ENCODE results near the gene SPATS2L. TPM values are rescaled to one million over a fixed set of nuclear protein-coding genes. Genes with fewer than 3 reads are reported as not detected.

SPATS2L gene
- total RNA-seq, 1 donor from 2014 or later, result 97.8 TPM

DNA sequence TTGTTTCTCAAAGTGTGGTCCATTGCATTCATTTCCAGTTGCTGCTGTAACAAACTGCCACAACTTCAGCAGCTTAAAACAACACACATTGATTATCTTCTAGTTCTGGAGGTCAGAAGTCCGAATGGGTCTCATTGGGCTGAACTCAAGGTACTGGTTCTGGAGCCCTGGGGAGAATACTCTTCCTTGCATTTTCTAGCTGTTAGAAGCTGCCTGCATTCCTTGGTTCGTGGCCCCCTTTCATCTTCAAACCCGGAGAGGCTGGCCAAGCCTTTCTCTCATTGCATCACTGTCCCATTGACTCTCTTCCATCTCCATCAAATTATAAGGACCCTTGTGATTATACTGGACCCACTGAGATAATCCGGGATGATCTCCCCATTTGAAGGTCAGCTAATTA lies 98.1 kb downstream of the SPATS2L start:
- peak overlapping the region; percentile 80 for H3K27ac Mint-ChIP-seq
- no peak overlapping the region for H3K4me3 Mint-ChIP-seq

DNA sequence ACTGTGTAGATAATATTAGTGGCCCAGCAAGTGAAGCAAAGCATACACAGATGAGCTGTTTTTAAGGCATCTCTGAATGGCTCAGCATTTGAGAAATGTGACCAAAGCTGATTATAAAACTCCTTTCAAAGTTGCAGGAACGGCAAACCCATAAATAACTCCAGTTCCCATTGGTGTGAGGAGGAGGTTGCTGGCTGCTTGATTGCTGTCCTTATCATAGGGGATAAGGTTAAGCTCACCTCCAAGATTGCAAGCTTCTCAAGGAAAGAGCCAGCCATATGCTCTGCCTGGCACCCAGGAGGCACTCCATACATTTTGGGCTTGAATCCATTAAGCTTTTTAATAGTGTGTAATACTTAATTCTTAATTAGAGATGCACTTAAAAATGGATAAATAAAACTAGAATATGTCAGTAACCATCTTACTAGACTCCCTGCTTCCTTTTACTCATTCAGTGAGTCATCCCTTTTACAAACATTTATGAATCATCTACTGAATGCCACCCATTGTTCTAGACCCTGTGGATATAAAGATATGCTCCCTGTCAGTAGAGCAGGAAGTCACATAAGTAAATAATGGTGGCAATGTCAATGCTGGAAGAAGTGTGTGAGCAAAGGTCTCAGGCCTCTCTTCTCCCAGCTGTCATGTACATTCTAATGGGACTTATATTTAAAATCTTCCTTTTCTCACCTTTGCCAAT lies 99.3 kb downstream of the SPATS2L start:
- H3K36me3 Mint-ChIP-seq, result peaks cover 37% of the 10 kb centered on the region
- no peaks in the 10 kb centered on the region for H3K9me3 Mint-ChIP-seq
- H3K27ac Mint-ChIP-seq, result peak overlapping the region; percentile 80
- TF ChIP-seq, protein P1, sequence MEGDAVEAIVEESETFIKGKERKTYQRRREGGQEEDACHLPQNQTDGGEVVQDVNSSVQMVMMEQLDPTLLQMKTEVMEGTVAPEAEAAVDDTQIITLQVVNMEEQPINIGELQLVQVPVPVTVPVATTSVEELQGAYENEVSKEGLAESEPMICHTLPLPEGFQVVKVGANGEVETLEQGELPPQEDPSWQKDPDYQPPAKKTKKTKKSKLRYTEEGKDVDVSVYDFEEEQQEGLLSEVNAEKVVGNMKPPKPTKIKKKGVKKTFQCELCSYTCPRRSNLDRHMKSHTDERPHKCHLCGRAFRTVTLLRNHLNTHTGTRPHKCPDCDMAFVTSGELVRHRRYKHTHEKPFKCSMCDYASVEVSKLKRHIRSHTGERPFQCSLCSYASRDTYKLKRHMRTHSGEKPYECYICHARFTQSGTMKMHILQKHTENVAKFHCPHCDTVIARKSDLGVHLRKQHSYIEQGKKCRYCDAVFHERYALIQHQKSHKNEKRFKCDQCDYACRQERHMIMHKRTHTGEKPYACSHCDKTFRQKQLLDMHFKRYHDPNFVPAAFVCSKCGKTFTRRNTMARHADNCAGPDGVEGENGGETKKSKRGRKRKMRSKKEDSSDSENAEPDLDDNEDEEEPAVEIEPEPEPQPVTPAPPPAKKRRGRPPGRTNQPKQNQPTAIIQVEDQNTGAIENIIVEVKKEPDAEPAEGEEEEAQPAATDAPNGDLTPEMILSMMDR (conservative IDR thresholded peaks at IDR 0.05), result no peak
- no peak for DNase-seq (ENCODE audit: extremely low spot score, unreplicated experiment)
- peaks cover 47% of the 10 kb centered on the region for H3K4me1 Mint-ChIP-seq (ENCODE audit: unreplicated experiment)
- H3K4me3 Mint-ChIP-seq, result peak overlapping the region; percentile 52
- H3K27me3 Mint-ChIP-seq, result no peaks in the 10 kb centered on the region

More for the DNA sequence above, 98.1 kb downstream of the SPATS2L start:
- no peaks in the 10 kb centered on the region for H3K27me3 Mint-ChIP-seq
- no peaks in the 10 kb centered on the region for H3K9me3 Mint-ChIP-seq
- peaks cover 47% of the 10 kb centered on the region for H3K4me1 Mint-ChIP-seq (ENCODE audit: unreplicated experiment)
- DNase-seq (ENCODE audit: extremely low spot score, unreplicated experiment), result no peak
- peaks cover 37% of the 10 kb centered on the region for H3K36me3 Mint-ChIP-seq
- TF ChIP-seq, protein P1 (conservative IDR thresholded peaks at IDR 0.05), result no peak

DNA sequence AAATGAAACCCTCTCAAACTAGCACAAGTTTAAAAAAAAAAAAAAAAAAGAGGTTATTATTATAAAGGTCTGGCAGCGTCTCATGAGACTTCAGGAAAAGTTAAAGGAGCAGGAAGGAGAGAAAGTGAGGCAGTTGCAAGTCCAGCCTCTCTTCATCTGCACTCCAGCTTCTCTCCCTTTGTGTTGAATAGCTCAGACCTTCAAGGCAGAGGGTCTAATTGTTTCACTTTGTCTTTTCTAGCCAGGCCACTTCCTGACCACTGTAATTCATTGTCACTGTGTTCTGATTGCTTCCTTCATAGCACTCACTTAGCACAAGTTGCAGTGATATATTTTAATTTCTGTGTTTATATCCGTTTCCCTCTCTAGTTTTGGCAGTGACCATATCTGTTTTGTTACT lies 99.9 kb downstream of the SPATS2L start:
- no peaks in the 10 kb centered on the region for H3K27me3 Mint-ChIP-seq
- no peak for DNase-seq (ENCODE audit: extremely low spot score, unreplicated experiment)
- peaks cover 51% of the 10 kb centered on the region for H3K4me1 Mint-ChIP-seq (ENCODE audit: unreplicated experiment)
- H3K36me3 Mint-ChIP-seq, result peaks cover 37% of the 10 kb centered on the region
- peak overlapping the region; percentile 80 for H3K27ac Mint-ChIP-seq
- H3K4me3 Mint-ChIP-seq, result no peak overlapping the region
- TF ChIP-seq, protein P1 (conservative IDR thresholded peaks at IDR 0.05), result no peak
- no peaks in the 10 kb centered on the region for H3K9me3 Mint-ChIP-seq

DNA sequence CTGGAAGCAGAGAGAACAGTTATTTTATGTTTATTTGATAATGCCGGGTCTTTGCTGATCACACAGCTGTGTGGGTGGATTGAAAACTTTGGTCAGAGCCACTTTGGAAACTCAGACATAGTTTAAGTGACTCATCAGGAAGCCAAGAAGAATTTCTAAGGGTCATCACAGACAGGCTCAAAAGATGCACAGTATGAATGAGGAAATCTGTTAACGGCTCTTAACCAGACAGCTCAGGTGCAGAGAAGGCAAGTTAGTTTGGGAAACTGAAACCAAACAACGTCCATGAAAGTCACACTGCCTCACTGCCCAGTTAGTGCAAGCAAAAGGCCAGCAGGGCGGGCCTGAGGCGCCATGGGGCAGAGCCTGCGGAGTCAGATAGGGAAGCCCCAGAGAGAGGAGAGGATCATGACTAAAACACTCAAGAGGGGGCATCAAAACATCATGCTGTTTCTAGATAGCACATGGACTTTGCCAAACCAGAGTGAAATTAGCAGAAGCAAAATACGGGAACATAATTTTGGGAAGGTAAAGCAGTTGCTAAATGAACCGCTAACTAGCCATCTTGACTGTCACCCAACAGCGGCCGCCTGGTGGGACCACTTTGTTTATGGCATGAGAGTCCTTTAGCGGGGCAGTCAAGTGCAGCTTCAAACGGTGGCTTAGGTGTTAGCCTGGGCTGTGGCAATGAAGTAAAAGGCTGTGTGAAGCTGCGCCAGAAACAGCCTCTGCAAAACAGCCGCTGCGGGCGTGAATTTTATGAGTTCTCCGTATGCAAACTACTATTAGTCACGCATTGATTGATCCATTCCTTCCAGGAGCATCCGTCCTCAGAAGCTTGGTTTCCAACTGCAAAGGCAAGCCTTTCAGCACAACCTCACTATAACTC lies 102.2 kb downstream of the SPATS2L start:
- Mint-ChIP-seq H3K4me1 (ENCODE audit: unreplicated experiment) (peaks cover 50% of the 10 kb centered on the region), H3K27ac (peak overlapping the region; percentile 61)

DNA sequence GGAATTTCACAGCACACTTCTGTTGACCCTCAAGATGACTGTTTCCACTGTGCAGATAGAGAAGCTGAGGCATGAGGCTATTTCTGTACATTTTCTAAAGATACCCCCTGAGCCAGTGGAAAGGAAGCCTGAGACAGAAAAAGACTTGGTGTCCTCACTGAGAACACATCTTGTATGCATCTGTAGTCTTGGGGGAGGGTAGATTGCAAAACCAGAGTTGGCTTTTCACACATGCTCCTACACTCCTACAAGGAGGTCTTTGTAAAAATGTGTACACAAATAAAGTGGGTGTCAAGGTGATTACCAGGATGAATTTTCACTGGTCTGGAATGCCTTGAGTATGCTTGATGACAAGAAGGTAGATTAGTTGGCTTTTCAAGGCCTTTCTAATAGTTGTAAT lies 105.3 kb downstream of the SPATS2L start:
- Mint-ChIP-seq H3K4me1 (ENCODE audit: unreplicated experiment) (peaks cover 24% of the 10 kb centered on the region), H3K36me3 (peaks cover 14% of the 10 kb centered on the region), H3K4me3 (no peak overlapping the region), H3K27me3 (no peaks in the 10 kb centered on the region), H3K27ac (no peak overlapping the region), H3K9me3 (no peaks in the 10 kb centered on the region)
- DNase-seq (ENCODE audit: extremely low spot score, unreplicated experiment), result no peak
- TF ChIP-seq, protein P1 (conservative IDR thresholded peaks at IDR 0.05), result no peak

More for the DNA sequence above, 102.2 kb downstream of the SPATS2L start:
- H3K4me3 Mint-ChIP-seq, result no peak overlapping the region
- TF ChIP-seq, protein P1 (conservative IDR thresholded peaks at IDR 0.05), result no peak
- no peaks in the 10 kb centered on the region for H3K27me3 Mint-ChIP-seq
- H3K36me3 Mint-ChIP-seq, result peaks cover 24% of the 10 kb centered on the region
- no peaks in the 10 kb centered on the region for H3K9me3 Mint-ChIP-seq
- DNase-seq (ENCODE audit: extremely low spot score, unreplicated experiment), result no peak
